GM12878 (cell line): ENCODE measurements around the gene ZFYVE21. TPM values are rescaled to one million over a fixed set of nuclear protein-coding genes. Genes with fewer than 3 reads are reported as not detected.
A peak's percentile ranks its signal among the peaks of the same experiment; 100 is the strongest.

ENCODE experiments used
- ATAC-seq: fragments of 200-7000 bp; cut with Tn5 transposase; 3 replicates; pipeline ENCODE4 v1.9.1; 2020; ENCODE audit warnings: mild to moderate bottlenecking, moderate library complexity
- BruUV-seq: library from RNA; stranded (reverse); fragments of 400-500 nt; replicated peaks from 2 replicates; lab custom pipeline; 2021; lab: Mats Ljungman, UMichigan
- CTCF ChIA-PET: fragments of 300-600 bp; sonication (Branson Sonifier 250); formaldehyde crosslinking; extraction: SDS; loops from one replicate; lab custom pipeline; 2021; ENCODE audit warnings: inconsistent platforms; lab: Yijun Ruan, JAX
- POLR2A ChIA-PET: fragments of 350-600 bp; formaldehyde crosslinking; extraction: SDS; loops from one replicate; lab custom pipeline; 2021; ENCODE audit warnings: inconsistent platforms; lab: Charles Lee
- RAD21 ChIA-PET: fragments of 300-600 bp; sonication (Branson Sonifier 250); formaldehyde crosslinking; loops from one replicate; lab custom pipeline; 2023; ENCODE audit warnings: antibody characterized with exemption; ENCODE audit not compliant: unreplicated experiment; lab: Charles Lee
- SMC1A ChIA-PET: fragments of 300-600 bp; sonication (Branson Sonifier 250); formaldehyde crosslinking; loops from one replicate; lab custom pipeline; 2023; ENCODE audit not compliant: unreplicated experiment, uncharacterized antibody; lab: Charles Lee
- DNase-seq: peaks from one replicate; pipeline ENCODE4 v3.0.0-alpha.2; 2011; ENCODE audit warnings: low read depth, low spot score
- FAIRE-seq: peaks from 3 replicates; lab custom pipeline; 2011; peaks lifted over from hg19 to GRCh38; lab: Jason Lieb, UNC
- H2AFZ ChIP-seq: 2 replicates; pipeline ENCODE4 v1.6.0; 2011; ENCODE audit warnings: low read depth, low read length, control low read depth; ENCODE audit not compliant: control insufficient read depth
- H3K27ac ChIP-seq: 2 replicates; pipeline ENCODE4 v1.5.1; 2011; ENCODE audit warnings: control low read depth; ENCODE audit not compliant: control insufficient read depth, insufficient read depth
- H3K27me3 ChIP-seq, 2 experiments: replicated peaks in 1 of 2; 2 replicates each; pipeline versions ENCODE4 v1.6.0 to v1.6.1; 2011; ENCODE audit warnings: low read length in 1 of 2; ENCODE audit not compliant: control insufficient read depth in 2 of 2, insufficient read depth in 2 of 2
- H3K36me3 ChIP-seq, 2 experiments: 2 replicates each; pipeline ENCODE4 v1.5.1; 2011; ENCODE audit warnings: low read length in 1 of 2; ENCODE audit not compliant: control insufficient read depth in 2 of 2, insufficient read depth in 2 of 2
- H3K4me1 ChIP-seq: 2 replicates; pipeline ENCODE4 v1.6.1; 2011; ENCODE audit warnings: mild to moderate bottlenecking, low read length, moderate library complexity, mixed read lengths; ENCODE audit not compliant: control insufficient read depth, insufficient read depth
- H3K4me2 ChIP-seq: 2 replicates; pipeline ENCODE4 v1.6.0; 2011; ENCODE audit warnings: control low read depth; ENCODE audit not compliant: control insufficient read depth, insufficient read depth
- H3K4me3 ChIP-seq: fragments of 200-600 bp; sonication (generic); 2 replicates; pipeline ENCODE4 v1.5.1; 2016
- H3K79me2 ChIP-seq: 2 replicates; pipeline ENCODE4 v1.6.0; 2011; ENCODE audit warnings: low read length; ENCODE audit not compliant: control insufficient read depth, insufficient read depth
- H3K9ac ChIP-seq: 2 replicates; pipeline ENCODE4 v1.8.0; 2011; ENCODE audit warnings: low read length, control low read depth, mixed read lengths; ENCODE audit not compliant: control insufficient read depth, insufficient read depth
- H3K9me3 ChIP-seq: replicated peaks from 3 replicates; pipeline ENCODE4 v1.5.1; 2011; ENCODE audit warnings: mild to moderate bottlenecking, low read length; ENCODE audit not compliant: control insufficient read depth, insufficient read depth
- H4K20me1 ChIP-seq: 2 replicates; pipeline ENCODE4 v1.6.0; 2011; ENCODE audit not compliant: control insufficient read depth, insufficient read depth
- ATF7 ChIP-seq: fragments of 450-650 bp; IDR thresholded peaks from 2 replicates; pipeline ENCODE4 v1.6.1; 2016; ENCODE audit warnings: low read depth, mild to moderate bottlenecking
- CHD2 ChIP-seq: IDR thresholded peaks from 2 replicates; pipeline ENCODE4 v1.6.1; 2011; ENCODE audit warnings: low read depth, low read length, improper control_type of control experiment, borderline replicate concordance
- CHD4 ChIP-seq: fragments of 200-600 bp; sonication (generic); IDR thresholded peaks from 2 replicates; pipeline ENCODE4 v1.6.1; 2016; ENCODE audit warnings: mild to moderate bottlenecking
- EP300 ChIP-seq, 2 experiments: fragments of 150-350 bp in 1 of 2; IDR thresholded peaks; 2 replicates each; pipeline ENCODE4 v1.6.1; 2011 to 2012; ENCODE audit warnings: low read depth in 2 of 2, low read length in 2 of 2, borderline replicate concordance in 1 of 2, improper control_type of control experiment in 1 of 2, inconsistent platforms in 1 of 2; ENCODE audit not compliant: control insufficient read depth in 1 of 2
- FOXK2 ChIP-seq: fragments of 450-650 bp; IDR thresholded peaks from 2 replicates; pipeline ENCODE4 v1.6.1; 2017; ENCODE audit warnings: mild to moderate bottlenecking, moderate library complexity
- GABPA ChIP-seq: IDR thresholded peaks from 2 replicates; pipeline ENCODE4 v1.6.1; 2014; ENCODE audit warnings: antibody characterized with exemption, low read depth, mild to moderate bottlenecking, inconsistent platforms
- HCFC1 ChIP-seq: fragments of 150-350 bp; IDR thresholded peaks from 2 replicates; pipeline ENCODE4 v1.6.1; 2014; ENCODE audit warnings: low read length
- KAT2A ChIP-seq: conservative IDR thresholded peaks from 2 replicates; pipeline ENCODE4 v1.6.1; 2011; ENCODE audit warnings: low read depth, low read length; ENCODE audit not compliant: control insufficient read depth
- POLR2A ChIP-seq: IDR thresholded peaks from 2 replicates; pipeline ENCODE4 v1.6.1; 2011; ENCODE audit warnings: low read depth, mild to moderate bottlenecking, low read length
- RCOR1 ChIP-seq: conservative IDR thresholded peaks from 2 replicates; pipeline ENCODE4 v1.6.1; 2012; ENCODE audit warnings: low read depth, low read length, improper control_type of control experiment
- SUPT20H ChIP-seq: IDR thresholded peaks from 2 replicates; pipeline ENCODE4 v1.6.1; 2011; ENCODE audit warnings: low read depth, mild to moderate bottlenecking, low read length, moderate library complexity, borderline replicate concordance; ENCODE audit not compliant: control insufficient read depth
- YY1 ChIP-seq: IDR thresholded peaks from 2 replicates; pipeline ENCODE4 v1.6.1; 2011; ENCODE audit warnings: low read depth, mild to moderate bottlenecking, low read length
- ZNF24 ChIP-seq: fragments of 450-650 bp; IDR thresholded peaks from 2 replicates; pipeline ENCODE4 v1.6.1; 2017; ENCODE audit warnings: antibody characterized with exemption, mild to moderate bottlenecking
- WGBS: methylation state at CpG from one replicate; pipeline ENCODE4 v1.1.6; 2016; ENCODE audit warnings: low lambda C conversion rate; ENCODE audit not compliant: insufficient replicate concordance, insufficient coverage; ENCODE audit errors: missing lambda C conversion rate; 5-methylcytosine and 5-hydroxymethylcytosine counted together
- in situ Hi-C: fragments of 300-500 bp; cut with MboI; formaldehyde crosslinking; loops from 9 replicates; pipeline ENCODE4 v1.14.3; 2018; ENCODE audit warnings: mixed read lengths
- intact Hi-C: fragments of 100-400 bp; cut with micrococcal nuclease; formaldehyde crosslinking; loops from one replicate; pipeline ENCODE4 v1.14.2; 2022; ENCODE audit not compliant: unreplicated experiment
- polyA plus RNA-seq, 11 experiments: library from polyadenylated mRNA; depleted of rRNA in 4 of 11; unstranded in 6 of 11; stranded (reverse) in 5 of 11; fragments of >200 nt; fragmentation: Nextera tagmentation in 4 of 11; fragmentation: Illumina TruSeq in 1 of 11; extraction: Ambion mirVana in 4 of 11; extraction: Trizol in 1 of 11; gene quantifications; 1 replicate in 1 of 11; 2 replicates in 10 of 11; pipeline versions ENCODE4 v1.2.1 to v1.2.3, GENCODE V29; 2011 to 2016; ENCODE audit warnings: inconsistent platforms in 2 of 11, missing spikeins in 2 of 11, low read depth in 1 of 11
- total RNA-seq, 4 experiments: library from RNA; depleted of rRNA in 3 of 4; stranded (reverse); fragments of >200 nt in 3 of 4; fragmentation: Illumina TruSeq in 1 of 4; extraction: Trizol in 1 of 4; gene quantifications; 2 replicates each; pipeline versions ENCODE4 v1.2.1 to v1.2.3, GENCODE V29; 2013 to 2021
- TF ChIP-seq, protein P1 (sequence below): IDR thresholded peaks from 2 replicates; pipeline ENCODE4 v1.6.1; 2011; ENCODE audit warnings: low read depth, low read length, improper control_type of control experiment, borderline replicate concordance

ZFYVE21 gene
- total and polyA plus RNA-seq, 10 of the 15 experiments (the other 5 are each of a cell fraction or from before 2014, with no cell fraction given): 0.79 to 21.7 (median 13.8) TPM

- Histone ChIP-seq H3K36me3 (peaks cover 11 to 17% of the 10 kb centered on the region in 2 experiments), H4K20me1 (no peaks in the 10 kb centered on the region), H3K79me2 (peaks cover 11% of the 10 kb centered on the region), H3K4me1 (peaks cover 38% of the 10 kb centered on the region), H3K9ac (no peak overlapping the region), H3K4me3 (no peak overlapping the region), H3K27ac (no peak overlapping the region), H3K9me3 (no peaks in the 10 kb centered on the region), H2AFZ (no peak overlapping the region), H3K4me2 (no peak overlapping the region), H3K27me3 (no peaks in the 10 kb centered on the region)
- no peak for ATAC-seq
- ChIA-PET CTCF (interaction anchor here (1.4 kb wide), 1 partner anchor 13 kb away, joined by 6 read pairs; no protein-coding TSS in a partner anchor), RAD21 (no interaction called here), SMC1A (interaction anchor here (1.7 kb wide), 1 partner anchor 24 kb away, joined by 3 read pairs; no protein-coding TSS in a partner anchor), POLR2A (no interaction called here)
- TF ChIP-seq, protein P1, sequence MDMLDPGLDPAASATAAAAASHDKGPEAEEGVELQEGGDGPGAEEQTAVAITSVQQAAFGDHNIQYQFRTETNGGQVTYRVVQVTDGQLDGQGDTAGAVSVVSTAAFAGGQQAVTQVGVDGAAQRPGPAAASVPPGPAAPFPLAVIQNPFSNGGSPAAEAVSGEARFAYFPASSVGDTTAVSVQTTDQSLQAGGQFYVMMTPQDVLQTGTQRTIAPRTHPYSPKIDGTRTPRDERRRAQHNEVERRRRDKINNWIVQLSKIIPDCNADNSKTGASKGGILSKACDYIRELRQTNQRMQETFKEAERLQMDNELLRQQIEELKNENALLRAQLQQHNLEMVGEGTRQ: no peak
- TF ChIP-seq POLR2A: 0 out of 2 replicates have a peak, but pooled peaks have one; percentile 27
- in situ Hi-C loops: no loop called here
- intact Hi-C loops: no loop called here
- no peak for FAIRE-seq
- WGBS: 71% methylated on average over 12 of the region's 12 CpGs
- DNase-seq: no peak
- no TSS peak for BruUV-seq
Measured at GRCh38 chr14:103692871-103693270, 22.7 kb upstream of the ZFYVE21 start.

DNA sequence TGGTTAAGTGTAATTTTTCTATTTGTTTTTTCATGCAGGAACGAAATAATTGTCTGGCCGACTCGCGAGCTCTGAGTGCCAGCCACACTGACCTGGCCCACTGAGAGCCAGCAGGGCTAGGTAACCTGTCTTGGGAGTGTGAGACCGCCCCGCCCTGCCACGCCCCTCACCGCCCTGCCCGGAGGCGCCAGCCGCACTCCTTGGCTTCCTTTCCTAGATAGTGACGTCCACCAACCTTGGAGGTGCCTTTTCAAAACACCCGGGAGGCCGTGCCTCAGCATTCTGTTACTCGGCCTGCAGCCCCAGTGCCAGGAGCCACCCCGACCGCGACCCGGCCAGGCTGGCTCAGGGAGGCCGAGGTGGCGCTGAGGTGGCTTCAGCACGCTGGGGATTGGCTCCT lies 22.1 kb upstream of the ZFYVE21 start:
- Histone ChIP-seq H3K9me3 (no peaks in the 10 kb centered on the region), H3K36me3 (peaks cover 14% of the 10 kb centered on the region in 2 experiments), H2AFZ (no peak overlapping the region), H3K4me2 (no peak overlapping the region), H3K27me3 (no peaks in the 10 kb centered on the region), H3K4me1 (peaks cover 36% of the 10 kb centered on the region), H4K20me1 (no peaks in the 10 kb centered on the region), H3K4me3 (no peak overlapping the region), H3K79me2 (peaks cover 11% of the 10 kb centered on the region), H3K27ac (no peak overlapping the region), H3K9ac (no peak overlapping the region)
- POLR2A ChIA-PET: no interaction called here
- FAIRE-seq: no peak
- WGBS: 97% methylated on average over 22 of the region's 22 CpGs
- RAD21 ChIA-PET: no interaction called here
- SMC1A ChIA-PET: interaction anchor here (0.8 to 1.7 kb wide), 2 partner anchors 20 to 24 kb away, joined by 3 to 4 read pairs; no protein-coding TSS in a partner anchor
- intact Hi-C loops: no loop called here
- no peak for ATAC-seq
- DNase-seq: no peak
- CTCF ChIA-PET: no interaction called here
- TF ChIP-seq CHD4 (no peak), RCOR1 (no peak), FOXK2 (no peak), EP300 (IDR thresholded peaks at IDR 0.05; ENCODE audit: borderline replicate concordance in 1 of 2, control insufficient read depth in 1 of 2, low read depth in 2 of 2, low read length in 2 of 2) (no peak), YY1 (no peak), SUPT20H (no peak), KAT2A (no peak), CHD2 (no peak), HCFC1 (no peak), ATF7 (no peak), ZNF24 (no peak), GABPA (no peak)
- BruUV-seq: no TSS peak
- in situ Hi-C loops: no loop called here
